Measurements from ENCODE around the gene ZNF407.

Gene ZNF407

GRCh38 chr18:74820160-74820780, 222.6 kb downstream of the ZNF407 start:
- H3K4me3 ChIP-seq (ENCODE audit: low read depth in 1 of 2, low read length in 2 of 2) = no peak overlapping the region
- no peak overlapping the region for H2AFZ ChIP-seq (ENCODE audit: low read depth, low read length)
- H3K4me1 ChIP-seq (ENCODE audit: insufficient read depth, low read length) = no peaks in the 10 kb centered on the region
- H3K9me3 ChIP-seq (ENCODE audit: insufficient read depth, low read length, severe bottlenecking) = no peaks in the 10 kb centered on the region
- ATAC-seq (ENCODE audit: insufficient read depth, low read depth) = no peak
- H3K36me3 ChIP-seq (ENCODE audit: insufficient read depth, low read length) = no peaks in the 10 kb centered on the region; the same call in 1 of the 2 replicates
- no peak for TF ChIP-seq CTCF (IDR thresholded peaks at IDR 0.05; ENCODE audit: borderline replicate concordance, extremely low read depth, low read length, poor library complexity, severe bottlenecking)
- no peak for TF ChIP-seq EZH2 (IDR thresholded peaks at IDR 0.05; ENCODE audit: borderline replicate concordance, low read depth, low read length, severe bottlenecking)
- no peak overlapping the region for H3K27ac ChIP-seq (ENCODE audit: low read length)
- H3K79me2 ChIP-seq (ENCODE audit: insufficient read depth, low read length) = no peaks in the 10 kb centered on the region
- H4K20me1 ChIP-seq (ENCODE audit: insufficient read depth, low read length) = no peaks in the 10 kb centered on the region
- no peak overlapping the region for H3K9ac ChIP-seq (ENCODE audit: low read depth, low read length)
- H3K27me3 ChIP-seq (ENCODE audit: insufficient read depth, low read length, poor library complexity) = no peaks in the 10 kb centered on the region
- DNase-seq = no peak
- H3K4me2 ChIP-seq (ENCODE audit: insufficient read depth, low read length) = no peak overlapping the region

DNA sequence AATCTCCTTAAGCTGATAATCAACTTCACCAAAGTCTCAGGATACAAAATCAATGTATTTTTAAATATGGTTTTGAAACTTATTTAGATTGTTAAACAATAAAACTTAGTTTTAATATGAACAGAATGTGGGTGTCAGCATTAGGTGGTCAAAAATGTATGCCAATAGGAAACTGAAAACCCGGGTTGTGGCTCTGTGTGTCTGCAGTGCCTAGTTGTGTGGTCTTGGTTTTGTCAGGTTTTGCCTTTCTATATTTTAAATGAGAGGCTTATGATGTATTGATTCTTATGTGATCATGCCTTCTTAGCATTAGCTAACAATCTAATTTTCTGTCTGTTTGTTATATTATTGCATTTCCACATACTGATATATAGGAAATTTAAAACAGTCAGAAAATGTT, 227.8 kb downstream of the ZNF407 start:
- Histone ChIP-seq H3K27ac (ENCODE audit: low read length) (no peak overlapping the region), H3K4me2 (ENCODE audit: insufficient read depth, low read length) (no peak overlapping the region), H3K27me3 (ENCODE audit: insufficient read depth, low read length, poor library complexity) (no peaks in the 10 kb centered on the region), H3K79me2 (ENCODE audit: insufficient read depth, low read length) (no peaks in the 10 kb centered on the region), H3K4me1 (ENCODE audit: insufficient read depth, low read length) (no peaks in the 10 kb centered on the region), H3K9me3 (ENCODE audit: insufficient read depth, low read length, severe bottlenecking) (no peaks in the 10 kb centered on the region), H4K20me1 (ENCODE audit: insufficient read depth, low read length) (no peaks in the 10 kb centered on the region), H3K9ac (ENCODE audit: low read depth, low read length) (no peak overlapping the region), H3K36me3 (ENCODE audit: insufficient read depth, low read length) (no peaks in the 10 kb centered on the region; the same call in 1 of the 2 replicates), H2AFZ (ENCODE audit: low read depth, low read length) (no peak overlapping the region), H3K4me3 (ENCODE audit: low read depth in 1 of 2, low read length in 2 of 2) (no peak overlapping the region)
- ATAC-seq (ENCODE audit: insufficient read depth, low read depth) (no peak), DNase-seq (no peak)
- TF ChIP-seq CTCF (IDR thresholded peaks at IDR 0.05; ENCODE audit: borderline replicate concordance, extremely low read depth, low read length, poor library complexity, severe bottlenecking) = no peak

GRCh38 chr18:74826572-74826971, 228.9 kb downstream of the ZNF407 start:
- Histone ChIP-seq H3K9me3 (ENCODE audit: insufficient read depth, low read length, severe bottlenecking) (no peaks in the 10 kb centered on the region), H2AFZ (ENCODE audit: low read depth, low read length) (no peak overlapping the region), H3K4me3 (ENCODE audit: low read depth in 1 of 2, low read length in 2 of 2) (no peak overlapping the region), H3K27me3 (ENCODE audit: insufficient read depth, low read length, poor library complexity) (no peaks in the 10 kb centered on the region), H3K27ac (ENCODE audit: low read length) (no peak overlapping the region), H3K79me2 (ENCODE audit: insufficient read depth, low read length) (no peaks in the 10 kb centered on the region), H3K4me1 (ENCODE audit: insufficient read depth, low read length) (no peaks in the 10 kb centered on the region), H3K4me2 (ENCODE audit: insufficient read depth, low read length) (no peak overlapping the region), H4K20me1 (ENCODE audit: insufficient read depth, low read length) (no peaks in the 10 kb centered on the region), H3K9ac (ENCODE audit: low read depth, low read length) (no peak overlapping the region), H3K36me3 (ENCODE audit: insufficient read depth, low read length) (no peaks in the 10 kb centered on the region; the same call in 1 of the 2 replicates)
- no peak for ATAC-seq (ENCODE audit: insufficient read depth, low read depth)
- TF ChIP-seq EZH2 (IDR thresholded peaks at IDR 0.05; ENCODE audit: borderline replicate concordance, low read depth, low read length, severe bottlenecking) = no peak
- no peak for TF ChIP-seq CTCF (IDR thresholded peaks at IDR 0.05; ENCODE audit: borderline replicate concordance, extremely low read depth, low read length, poor library complexity, severe bottlenecking)
- no peak for DNase-seq

DNA sequence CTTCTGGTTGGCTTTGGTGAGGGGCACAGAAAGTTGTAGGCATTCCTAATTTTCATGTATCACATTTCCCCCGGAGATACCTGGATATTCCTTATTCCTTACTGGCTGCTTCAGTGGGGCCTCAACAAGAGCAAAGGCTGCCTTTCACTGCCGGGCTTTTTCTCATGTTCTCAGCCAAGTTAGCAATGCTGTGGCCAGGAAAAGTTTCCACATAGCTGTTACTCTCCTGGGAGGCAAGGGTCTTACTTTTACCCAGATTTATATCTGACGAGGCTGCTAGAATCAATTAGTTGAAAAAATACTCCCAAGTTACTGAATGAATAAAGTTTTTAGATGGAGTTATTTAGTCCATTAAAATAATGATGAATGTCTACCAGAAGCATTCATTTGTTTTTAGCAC, 230.5 kb downstream of the ZNF407 start:
- Histone ChIP-seq H4K20me1 (ENCODE audit: insufficient read depth, low read length) (no peaks in the 10 kb centered on the region), H3K36me3 (ENCODE audit: insufficient read depth, low read length) (no peaks in the 10 kb centered on the region), H3K4me3 (ENCODE audit: low read depth in 1 of 2, low read length in 2 of 2) (no peak overlapping the region), H3K4me2 (ENCODE audit: insufficient read depth, low read length) (no peak overlapping the region), H2AFZ (ENCODE audit: low read depth, low read length) (no peak overlapping the region), H3K27ac (ENCODE audit: low read length) (no peak overlapping the region), H3K9ac (ENCODE audit: low read depth, low read length) (no peak overlapping the region), H3K9me3 (ENCODE audit: insufficient read depth, low read length, severe bottlenecking) (no peaks in the 10 kb centered on the region), H3K27me3 (ENCODE audit: insufficient read depth, low read length, poor library complexity) (no peaks in the 10 kb centered on the region), H3K4me1 (ENCODE audit: insufficient read depth, low read length) (no peaks in the 10 kb centered on the region), H3K79me2 (ENCODE audit: insufficient read depth, low read length) (no peaks in the 10 kb centered on the region)
- ATAC-seq (ENCODE audit: insufficient read depth, low read depth) (no peak), DNase-seq (no peak)
- TF ChIP-seq CTCF (IDR thresholded peaks at IDR 0.05; ENCODE audit: borderline replicate concordance, extremely low read depth, low read length, poor library complexity, severe bottlenecking) (no peak), EZH2 (IDR thresholded peaks at IDR 0.05; ENCODE audit: borderline replicate concordance, low read depth, low read length, severe bottlenecking) (no peak)

Data from DND-41 (cell line).